Kidney (tissue), 14 donors: ENCODE results near the gene RAD51. TPM values are rescaled to one million over a fixed set of nuclear protein-coding genes. Genes with fewer than 3 reads are reported as not detected.

Source experiments
- DNase-seq, 5 donors: peaks; one replicate each; pipeline ENCODE4 v3.0.0-alpha.2; 2013 to 2020
- FAIRE-seq: peaks from 2 replicates; lab custom pipeline; 2012; peaks lifted over from hg19 to GRCh38; lab: Jason Lieb, UNC
- H3K27ac ChIP-seq, 2 donors: one replicate each; pipeline ENCODE4 v1.7.0; 2013; ENCODE audit warnings: low read depth in 2 of 2, low read length in 2 of 2, inconsistent platforms in 1 of 2
- H3K27me3 ChIP-seq: one replicate; pipeline ENCODE4 v1.7.1; 2013; ENCODE audit warnings: low read length, inconsistent platforms; ENCODE audit not compliant: control insufficient read depth, insufficient read depth
- H3K36me3 ChIP-seq, 3 donors: one replicate each; pipeline versions ENCODE4 v1.7.0 to v1.7.1; 2013; ENCODE audit warnings: low read length in 3 of 3, control low read depth in 1 of 3, inconsistent platforms in 1 of 3; ENCODE audit not compliant: insufficient read depth in 3 of 3, control insufficient read depth in 2 of 3
- H3K4me1 ChIP-seq, 3 donors: one replicate each; pipeline versions ENCODE4 v1.7.0 to v1.7.1; 2013; ENCODE audit warnings: low read length in 3 of 3, inconsistent platforms in 1 of 3, low read depth in 1 of 3; ENCODE audit not compliant: control insufficient read depth in 2 of 3, insufficient read depth in 2 of 3
- H3K4me3 ChIP-seq, 3 donors: one replicate each; pipeline versions ENCODE4 v1.7.0 to v1.8.1; 2013; ENCODE audit warnings: low read length in 3 of 3, control low read depth in 1 of 3, inconsistent platforms in 1 of 3
- H3K9ac ChIP-seq, 3 donors: one replicate each; pipeline versions ENCODE4 v1.7.0 to v1.7.1; 2013; ENCODE audit warnings: low read length in 3 of 3, control low read depth in 1 of 3, inconsistent platforms in 1 of 3
- H3K9me3 ChIP-seq, 3 donors: one replicate each; pipeline versions ENCODE4 v1.7.0 to v1.7.1; 2013; ENCODE audit warnings: low read length in 3 of 3, control low read depth in 1 of 3, inconsistent platforms in 1 of 3; ENCODE audit not compliant: control insufficient read depth in 2 of 3, insufficient read depth in 1 of 3
- intact Hi-C: fragments of 100-400 bp; cut with DNase I; formaldehyde crosslinking; loops from one replicate; pipeline ENCODE4 v1.11.1; 2022
- polyA plus RNA-seq: library from polyadenylated mRNA; stranded (reverse); fragments of 350-450 nt; fragmentation: Illumina TruSeq; extraction: RNeasy Lipid Tissue Mini Kit (QIAGEN cat#74804); gene quantifications from one replicate; pipeline ENCODE4 v1.2.3, GENCODE V29; 2014; ENCODE audit warnings: low read depth, low replicate concordance; ENCODE audit not compliant: insufficient read depth
- total RNA-seq: library from RNA; stranded (reverse); fragmentation: NEBNext Ultra II Directional; extraction: Animal tissue kit (Norgen Biotek cat#: 25700); gene quantifications from one replicate; pipeline ENCODE4 v1.2.1, GENCODE V29; 2021
- TF ChIP-seq, protein P1 (sequence below): IDR thresholded peaks from 3 replicates; pipeline ENCODE4 v1.5.1; 2012; ENCODE audit warnings: mild to moderate bottlenecking, moderate library complexity, borderline replicate concordance; ENCODE audit not compliant: insufficient read depth; ENCODE audit errors: extremely low read depth
- donor health status: control.
- donor health status: control.
- donor health status: control.
- donor health status: control.
- donor health status: control.
- donor health status: DM: yes; HTN: yes; CAD: no.
- donor health status: Normal renal cell carcinoma (clear cell type).

The RAD51 gene
- total and polyA plus RNA-seq, 2 donors from 2014 or later, result 1.1 TPM; not detected in 1

DNA sequence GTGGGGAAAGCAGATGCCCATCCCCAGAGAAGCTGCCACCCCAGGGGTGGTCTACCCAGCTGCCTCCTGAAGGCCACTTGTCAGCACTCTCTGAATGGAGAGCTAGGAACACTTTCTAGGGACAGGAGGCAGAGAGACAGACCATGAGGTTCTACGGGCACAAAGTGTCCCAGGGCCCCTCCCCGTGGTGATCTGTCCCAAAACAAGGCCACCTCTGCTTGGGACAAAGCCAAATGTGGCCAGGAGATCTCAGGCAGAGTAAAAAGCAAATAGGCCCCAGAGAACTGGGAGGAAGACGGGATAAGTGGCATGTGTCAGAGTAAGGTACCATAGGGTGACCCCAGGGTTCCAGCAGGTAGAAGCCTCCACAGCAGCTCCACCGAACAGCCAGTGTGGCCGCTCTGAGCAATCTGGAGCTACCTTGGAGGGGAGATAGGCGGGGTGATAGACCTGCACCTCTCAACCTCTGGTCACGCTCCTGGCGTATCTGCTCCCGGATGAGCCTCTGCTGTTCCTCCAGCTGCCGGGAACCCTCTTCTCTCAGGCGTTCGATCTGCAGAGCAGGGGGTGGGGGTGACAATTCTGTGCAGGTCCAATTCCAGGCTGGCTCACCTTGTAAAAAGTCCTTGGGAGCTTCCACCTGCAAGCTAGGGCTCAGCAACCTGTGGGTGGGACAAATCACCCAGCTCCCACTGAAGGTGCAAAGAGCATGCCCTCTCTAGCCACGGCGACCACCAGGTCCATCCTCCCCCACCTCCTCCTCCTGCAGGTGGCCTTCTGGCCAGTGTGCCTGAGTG lies 81.0 kb downstream of the RAD51 start:
- Histone ChIP-seq H3K36me3 (peaks cover 0 to 60% (median 30%) of the 10 kb centered on the region in 3 donors), H3K9ac (no peak overlapping the region), H3K4me1 (no peaks in the 10 kb centered on the region), H3K9me3 (no peaks in the 10 kb centered on the region), H3K27ac (no peak overlapping the region), H3K27me3 (no peaks in the 10 kb centered on the region), H3K4me3 (no peak overlapping the region)
- DNase-seq (no peak), FAIRE-seq (no peak)
- TF ChIP-seq, protein P1, sequence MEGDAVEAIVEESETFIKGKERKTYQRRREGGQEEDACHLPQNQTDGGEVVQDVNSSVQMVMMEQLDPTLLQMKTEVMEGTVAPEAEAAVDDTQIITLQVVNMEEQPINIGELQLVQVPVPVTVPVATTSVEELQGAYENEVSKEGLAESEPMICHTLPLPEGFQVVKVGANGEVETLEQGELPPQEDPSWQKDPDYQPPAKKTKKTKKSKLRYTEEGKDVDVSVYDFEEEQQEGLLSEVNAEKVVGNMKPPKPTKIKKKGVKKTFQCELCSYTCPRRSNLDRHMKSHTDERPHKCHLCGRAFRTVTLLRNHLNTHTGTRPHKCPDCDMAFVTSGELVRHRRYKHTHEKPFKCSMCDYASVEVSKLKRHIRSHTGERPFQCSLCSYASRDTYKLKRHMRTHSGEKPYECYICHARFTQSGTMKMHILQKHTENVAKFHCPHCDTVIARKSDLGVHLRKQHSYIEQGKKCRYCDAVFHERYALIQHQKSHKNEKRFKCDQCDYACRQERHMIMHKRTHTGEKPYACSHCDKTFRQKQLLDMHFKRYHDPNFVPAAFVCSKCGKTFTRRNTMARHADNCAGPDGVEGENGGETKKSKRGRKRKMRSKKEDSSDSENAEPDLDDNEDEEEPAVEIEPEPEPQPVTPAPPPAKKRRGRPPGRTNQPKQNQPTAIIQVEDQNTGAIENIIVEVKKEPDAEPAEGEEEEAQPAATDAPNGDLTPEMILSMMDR, result no peak
- intact Hi-C loops, result no loop called here

DNA sequence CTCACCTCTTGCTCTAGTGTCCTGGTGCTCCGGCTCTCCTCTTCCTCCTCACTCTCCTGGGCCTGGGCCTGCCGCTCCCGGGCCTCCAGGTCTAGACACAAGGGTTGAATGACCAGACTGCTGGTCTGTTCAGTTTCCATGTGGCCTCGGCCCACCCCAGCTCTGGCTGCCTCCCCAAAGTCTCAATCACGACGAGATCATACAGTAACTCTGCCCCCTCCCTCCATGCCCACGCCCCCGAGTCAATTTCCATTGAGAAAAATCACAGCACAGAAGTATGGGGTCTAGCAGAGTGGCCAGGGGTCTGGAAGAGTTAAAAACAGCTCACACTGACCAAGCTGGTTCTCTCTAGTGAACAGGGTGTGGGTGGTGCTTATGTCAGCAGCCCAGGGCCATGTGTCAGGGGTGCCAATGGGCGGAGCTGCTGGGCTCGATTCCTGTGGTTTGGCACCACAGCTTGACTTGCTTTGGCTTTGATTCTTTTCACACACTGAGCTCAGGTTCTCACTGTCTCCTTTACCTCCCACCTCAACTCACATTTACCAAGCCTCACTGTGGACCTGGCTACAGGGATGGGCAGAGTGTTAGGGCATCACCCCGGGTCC lies 81.7 kb downstream of the RAD51 start:
- no peaks in the 10 kb centered on the region for H3K27me3 ChIP-seq
- H3K36me3 ChIP-seq, result peaks cover 0 to 60% (median 28%) of the 10 kb centered on the region in 3 donors
- H3K9ac ChIP-seq, result no peak overlapping the region
- FAIRE-seq (no peak), DNase-seq (peak in 1 of 5 donors; percentile 85)
- no peak overlapping the region for H3K4me3 ChIP-seq
- intact Hi-C loops, result no loop called here
- H3K9me3 ChIP-seq, result no peaks in the 10 kb centered on the region
- TF ChIP-seq, protein P1, result no peak
- no peak overlapping the region for H3K27ac ChIP-seq
- H3K4me1 ChIP-seq, result no peaks in the 10 kb centered on the region

Other genes with a start within 250 kb of the RAD51 start
- gene CHST14, start 224.2 kb upstream of the RAD51 start, total RNA-seq, result 14.3 TPM
- gene CHST14, start 224.2 kb upstream of the RAD51 start, polyA plus RNA-seq, result 11.9 TPM
- gene CCDC32, start 130.1 kb upstream of the RAD51 start, total RNA-seq, result 34.4 TPM
- 35.9 TPM for gene CCDC32, start 130.1 kb upstream of the RAD51 start, polyA plus RNA-seq
- gene RPUSD2, start 125.9 kb upstream of the RAD51 start, total RNA-seq, result 9.8 TPM
- 12.7 TPM for gene RPUSD2, start 125.9 kb upstream of the RAD51 start, polyA plus RNA-seq
- gene KNL1, start 100.9 kb upstream of the RAD51 start, total RNA-seq, result 1.1 TPM
- 2.5 TPM for gene KNL1, start 100.9 kb upstream of the RAD51 start, polyA plus RNA-seq
- gene RMDN3, start 60.1 kb downstream of the RAD51 start, total RNA-seq, result 38.2 TPM
- gene RMDN3, start 60.1 kb downstream of the RAD51 start, polyA plus RNA-seq, result 34.9 TPM
- gene GCHFR, start 68.9 kb downstream of the RAD51 start, total RNA-seq, result 15.4 TPM
- 145 TPM for gene GCHFR, start 68.9 kb downstream of the RAD51 start, polyA plus RNA-seq
- gene C15orf62, start 74.8 kb downstream of the RAD51 start, total RNA-seq, result 1.4 TPM
- 0.47 TPM for gene C15orf62, start 74.8 kb downstream of the RAD51 start, polyA plus RNA-seq
- gene ZFYVE19, start 111.9 kb downstream of the RAD51 start, total RNA-seq, result 18.7 TPM
- gene ZFYVE19, start 111.9 kb downstream of the RAD51 start, polyA plus RNA-seq, result 37.5 TPM
- gene DNAJC17, start 112.3 kb downstream of the RAD51 start, total RNA-seq, result 41.6 TPM
- gene DNAJC17, start 112.3 kb downstream of the RAD51 start, polyA plus RNA-seq, result 56.7 TPM
- gene PPP1R14D, start 133.5 kb downstream of the RAD51 start, total RNA-seq, result not detected
- 4.0 TPM for gene PPP1R14D, start 133.5 kb downstream of the RAD51 start, polyA plus RNA-seq
- 114 TPM for gene SPINT1, start 148.9 kb downstream of the RAD51 start, total RNA-seq
- 112 TPM for gene SPINT1, start 148.9 kb downstream of the RAD51 start, polyA plus RNA-seq
- gene RHOV, start 179.1 kb downstream of the RAD51 start, total RNA-seq, result 3.0 TPM
- 4.6 TPM for gene RHOV, start 179.1 kb downstream of the RAD51 start, polyA plus RNA-seq
- gene VPS18, start 199.3 kb downstream of the RAD51 start, total RNA-seq, result 28.1 TPM
- 21.9 TPM for gene VPS18, start 199.3 kb downstream of the RAD51 start, polyA plus RNA-seq
- gene DLL4, start 234.2 kb downstream of the RAD51 start, total RNA-seq, result 9.4 TPM
- gene DLL4, start 234.2 kb downstream of the RAD51 start, polyA plus RNA-seq, result 5.8 TPM